ENCODE results near the gene TPPP3. TPM values are rescaled to one million over a fixed set of nuclear protein-coding genes. Genes with fewer than 3 reads are reported as not detected.

TPPP3 gene
- total and polyA plus RNA-seq, 2 donors (not counting 1 experiment from before 2014, with no cell fraction given) = 0.31 TPM; not detected in 1

DNA sequence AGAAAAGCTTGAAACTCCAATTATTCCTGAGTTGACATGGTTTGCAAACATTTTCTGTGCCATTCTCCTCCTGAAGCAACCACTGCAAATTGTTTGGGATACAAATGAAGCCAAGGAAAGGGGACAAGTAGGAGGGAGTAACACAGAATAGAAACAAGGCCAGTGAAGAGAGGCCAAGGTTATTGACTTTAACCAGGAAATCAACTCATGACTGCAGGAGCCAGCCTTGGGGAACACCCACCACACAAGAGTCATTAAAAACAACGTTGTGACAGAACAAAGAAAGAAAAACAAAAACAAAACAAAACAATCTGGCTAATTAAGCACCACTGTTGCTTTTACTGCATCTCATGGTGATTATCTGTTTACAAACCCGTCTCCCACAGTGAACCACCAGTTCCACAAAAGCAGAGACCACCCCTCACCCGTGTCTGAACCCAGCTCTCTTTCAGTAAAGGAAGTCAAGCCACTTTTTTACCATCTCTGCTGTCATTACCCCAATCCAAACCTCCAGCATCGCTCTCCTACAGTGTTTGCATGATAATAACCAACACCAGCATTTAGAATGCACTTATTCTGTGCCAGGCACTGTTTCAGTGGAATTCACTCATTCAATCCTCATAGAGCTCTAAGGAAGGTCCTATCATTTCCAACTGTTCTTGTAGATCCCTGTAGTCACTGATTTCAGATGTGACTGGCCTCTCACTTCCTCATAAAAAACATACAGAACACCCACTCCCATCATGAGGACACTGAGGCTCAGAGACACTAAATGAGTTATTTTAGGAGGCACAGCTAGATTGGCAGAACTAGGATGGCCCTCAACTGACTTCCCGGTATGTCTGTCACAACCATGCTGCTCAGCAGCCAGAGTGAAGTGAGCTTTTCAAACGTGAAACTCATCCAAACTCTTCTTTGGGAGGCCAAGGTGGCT is 20.9 kb upstream of the TPPP3 start:
- intact Hi-C loops (cut with micrococcal nuclease) = no loop called here
- Histone ChIP-seq H3K27me3 (replicated peaks in 1 of 4; ENCODE audit: control extremely low read depth in 1 of 4, control insufficient read depth in 3 of 4, insufficient read depth in 4 of 4, low read length in 3 of 4) (peaks cover 0 to 11% (median 4%) of the 10 kb centered on the region in 4 experiments), H3K9me3 (ENCODE audit: control extremely low read depth in 1 of 3, control insufficient read depth in 2 of 3, insufficient read depth in 1 of 3, low read length in 2 of 3) (no peaks in the 10 kb centered on the region), H3K9ac (ENCODE audit: low read length) (no peak overlapping the region), H4K20me1 (ENCODE audit: control insufficient read depth, insufficient read depth, low read length, poor library complexity, severe bottlenecking) (no peaks in the 10 kb centered on the region), H3K79me2 (ENCODE audit: control insufficient read depth, insufficient read depth, low read length) (no peaks in the 10 kb centered on the region), H3K27ac (ENCODE audit: low read length in 2 of 2) (no peak overlapping the region), H3K4me1 (ENCODE audit: control insufficient read depth in 2 of 2, insufficient read depth in 2 of 2, low read length in 2 of 2) (peaks cover 8 to 11% of the 10 kb centered on the region in 2 donors), H3K36me3 (replicated peaks in 1 of 2; ENCODE audit: control extremely low read depth in 1 of 2, control insufficient read depth in 1 of 2, extremely low read depth in 1 of 2, insufficient read depth in 2 of 2, low read length in 1 of 2) (no peaks in the 10 kb centered on the region), H3K4me3 (ENCODE audit: control extremely low read depth in 1 of 5, extremely low read depth in 1 of 5, insufficient read depth in 1 of 5, low read depth in 2 of 5, low read length in 4 of 5) (no peak overlapping the region), H3K4me2 (replicated peaks; ENCODE audit: low read depth, low read length, poor library complexity, severe bottlenecking) (no peak overlapping the region), H2AFZ (ENCODE audit: insufficient read depth, low read depth, low read length, poor library complexity, severe bottlenecking) (no peak overlapping the region)
- no peak for DNase-seq
- WGBS (ENCODE audit: insufficient coverage) = 93% methylated on average over 6 of the region's 6 CpGs
- TF ChIP-seq EZH2 (IDR thresholded peaks at IDR 0.05; ENCODE audit: borderline replicate concordance, insufficient read depth, low read depth, low read length, poor library complexity, severe bottlenecking) = no peak
- TF ChIP-seq, protein P1, sequence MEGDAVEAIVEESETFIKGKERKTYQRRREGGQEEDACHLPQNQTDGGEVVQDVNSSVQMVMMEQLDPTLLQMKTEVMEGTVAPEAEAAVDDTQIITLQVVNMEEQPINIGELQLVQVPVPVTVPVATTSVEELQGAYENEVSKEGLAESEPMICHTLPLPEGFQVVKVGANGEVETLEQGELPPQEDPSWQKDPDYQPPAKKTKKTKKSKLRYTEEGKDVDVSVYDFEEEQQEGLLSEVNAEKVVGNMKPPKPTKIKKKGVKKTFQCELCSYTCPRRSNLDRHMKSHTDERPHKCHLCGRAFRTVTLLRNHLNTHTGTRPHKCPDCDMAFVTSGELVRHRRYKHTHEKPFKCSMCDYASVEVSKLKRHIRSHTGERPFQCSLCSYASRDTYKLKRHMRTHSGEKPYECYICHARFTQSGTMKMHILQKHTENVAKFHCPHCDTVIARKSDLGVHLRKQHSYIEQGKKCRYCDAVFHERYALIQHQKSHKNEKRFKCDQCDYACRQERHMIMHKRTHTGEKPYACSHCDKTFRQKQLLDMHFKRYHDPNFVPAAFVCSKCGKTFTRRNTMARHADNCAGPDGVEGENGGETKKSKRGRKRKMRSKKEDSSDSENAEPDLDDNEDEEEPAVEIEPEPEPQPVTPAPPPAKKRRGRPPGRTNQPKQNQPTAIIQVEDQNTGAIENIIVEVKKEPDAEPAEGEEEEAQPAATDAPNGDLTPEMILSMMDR (IDR thresholded peaks at IDR 0.05) = no peak
- H3K9me3 Mint-ChIP-seq (ENCODE audit: insufficient read depth) = no peaks in the 10 kb centered on the region
- no peak overlapping the region for H3K27ac Mint-ChIP-seq
- H3K27me3 Mint-ChIP-seq = peaks cover 9% of the 10 kb centered on the region
- POLR2A ChIA-PET = no interaction called here
- H3K4me1 Mint-ChIP-seq = peaks cover 12% of the 10 kb centered on the region
- H3K4me3 Mint-ChIP-seq = peak overlapping the region; percentile 54
- ATAC-seq (ENCODE audit: low read depth) = no peak
- CTCF ChIA-PET = interaction anchor here (0.5 to 1.6 kb wide), 4 partner anchors 14 to 287 kb away, joined by 3 to 5 read pairs (median 4); no protein-coding TSS in a partner anchor

DNA sequence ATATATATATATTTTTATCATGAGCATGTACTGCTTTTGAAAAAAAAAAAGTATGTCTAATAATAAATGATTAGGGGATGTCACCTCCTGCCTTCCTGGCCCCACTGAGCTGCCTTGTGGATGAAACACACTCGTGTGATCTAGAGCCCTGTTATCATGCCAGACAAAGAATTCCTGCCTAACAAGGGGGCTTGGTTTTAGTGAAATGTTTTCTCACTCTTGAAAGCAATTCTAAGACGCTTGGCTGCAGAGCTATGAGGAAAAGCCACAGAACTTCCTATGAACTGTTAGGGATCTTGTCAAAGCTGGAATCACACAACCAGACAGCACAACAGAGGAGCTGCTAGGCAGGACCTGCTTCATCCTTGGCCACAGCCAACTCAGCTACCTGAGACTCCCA is 19.0 kb upstream of the TPPP3 start:
- ChIA-PET CTCF (interaction anchor here (0.7 to 1.1 kb wide), 2 partner anchors 13 to 79 kb away, joined by 3 read pairs; no protein-coding TSS in a partner anchor), POLR2A (interaction anchor here (0.7 kb wide), 1 partner anchor 473 kb away, joined by 3 read pairs; no protein-coding TSS in a partner anchor)
- H3K4me3 Mint-ChIP-seq = no peak overlapping the region
- H3K9me3 Mint-ChIP-seq (ENCODE audit: insufficient read depth) = no peaks in the 10 kb centered on the region
- Histone ChIP-seq H3K27ac (ENCODE audit: low read length in 2 of 2) (no peak overlapping the region), H3K4me2 (replicated peaks; ENCODE audit: low read depth, low read length, poor library complexity, severe bottlenecking) (no peak overlapping the region), H3K27me3 (replicated peaks in 1 of 4; ENCODE audit: control extremely low read depth in 1 of 4, control insufficient read depth in 3 of 4, insufficient read depth in 4 of 4, low read length in 3 of 4) (peaks cover 0 to 4% (median 2%) of the 10 kb centered on the region in 4 experiments), H3K4me1 (ENCODE audit: control insufficient read depth in 2 of 2, insufficient read depth in 2 of 2, low read length in 2 of 2) (peaks cover 8 to 11% of the 10 kb centered on the region in 2 donors), H3K36me3 (replicated peaks in 1 of 2; ENCODE audit: control extremely low read depth in 1 of 2, control insufficient read depth in 1 of 2, extremely low read depth in 1 of 2, insufficient read depth in 2 of 2, low read length in 1 of 2) (no peaks in the 10 kb centered on the region), H4K20me1 (ENCODE audit: control insufficient read depth, insufficient read depth, low read length, poor library complexity, severe bottlenecking) (no peaks in the 10 kb centered on the region), H3K9me3 (ENCODE audit: control extremely low read depth in 1 of 3, control insufficient read depth in 2 of 3, insufficient read depth in 1 of 3, low read length in 2 of 3) (no peaks in the 10 kb centered on the region), H3K79me2 (ENCODE audit: control insufficient read depth, insufficient read depth, low read length) (no peaks in the 10 kb centered on the region), H2AFZ (ENCODE audit: insufficient read depth, low read depth, low read length, poor library complexity, severe bottlenecking) (no peak overlapping the region), H3K4me3 (ENCODE audit: control extremely low read depth in 1 of 5, extremely low read depth in 1 of 5, insufficient read depth in 1 of 5, low read depth in 2 of 5, low read length in 4 of 5) (no peak overlapping the region), H3K9ac (ENCODE audit: low read length) (no peak overlapping the region)
- TF ChIP-seq, protein P1 (IDR thresholded peaks at IDR 0.05) = no peak
- no peak for TF ChIP-seq EZH2 (IDR thresholded peaks at IDR 0.05; ENCODE audit: borderline replicate concordance, insufficient read depth, low read depth, low read length, poor library complexity, severe bottlenecking)
- peaks cover 4% of the 10 kb centered on the region for H3K27me3 Mint-ChIP-seq
- no peak for DNase-seq
- ATAC-seq (ENCODE audit: low read depth) = no peak
- no peak overlapping the region for H3K27ac Mint-ChIP-seq
- H3K4me1 Mint-ChIP-seq = peaks cover 12% of the 10 kb centered on the region
- intact Hi-C loops (cut with micrococcal nuclease) = no loop called here
- 83% methylated on average over 1 of the region's 2 CpGs for WGBS (ENCODE audit: insufficient coverage)

Data from B cell (primary cell).